Measurements from ENCODE around the gene MYH6. TPM values are rescaled to one million over a fixed set of nuclear protein-coding genes. Genes with fewer than 3 reads are reported as not detected.

The MYH6 gene
- total and polyA plus RNA-seq, 2 donors = 0.05 to 0.25 TPM

DNA sequence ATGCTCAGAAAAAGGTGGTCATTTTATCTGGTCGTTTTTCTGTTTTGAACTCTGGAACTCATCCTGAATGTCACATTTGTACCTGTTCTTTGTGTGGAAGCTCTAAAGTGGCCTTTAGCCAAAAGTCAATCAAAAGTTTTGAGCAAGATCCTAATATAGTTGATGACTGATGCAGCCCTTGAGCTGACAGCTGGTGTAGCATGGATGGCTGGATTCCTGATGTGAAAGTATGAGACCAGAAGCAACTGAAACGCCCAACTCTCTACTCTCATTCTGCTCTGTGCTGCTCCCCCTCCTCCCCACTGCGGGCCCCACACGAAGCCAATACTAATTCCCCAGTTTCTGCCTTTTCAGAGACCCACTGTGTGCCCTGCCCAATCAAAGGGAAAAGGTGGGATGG is 37.7 kb upstream of the MYH6 start:
- Histone ChIP-seq H3K27me3 (ENCODE audit: control insufficient read depth in 2 of 2, insufficient read depth in 1 of 2, low read length in 1 of 2) (peaks cover 0 to 4% of the 10 kb centered on the region in 2 donors), H3K4me3 (ENCODE audit: low read length in 2 of 2) (no peak overlapping the region), H3K36me3 (ENCODE audit: control insufficient read depth in 2 of 2, insufficient read depth in 2 of 2, low read length in 1 of 2) (no peaks in the 10 kb centered on the region), H3K4me1 (ENCODE audit: control insufficient read depth in 2 of 2, insufficient read depth in 2 of 2, low read length in 2 of 2) (peaks cover 0 to 2% of the 10 kb centered on the region in 2 donors), H3K27ac (ENCODE audit: low read depth in 1 of 2, low read length in 1 of 2) (no peak overlapping the region), H3K9me3 (ENCODE audit: control insufficient read depth in 2 of 2, insufficient read depth in 1 of 2, low read length in 1 of 2) (no peaks in the 10 kb centered on the region)
- DNase-seq (ENCODE audit: low read depth in 6 of 9, low spot score in 9 of 9) = no peak
- WGBS = 91% methylated on average over 4 of the region's 4 CpGs

DNA sequence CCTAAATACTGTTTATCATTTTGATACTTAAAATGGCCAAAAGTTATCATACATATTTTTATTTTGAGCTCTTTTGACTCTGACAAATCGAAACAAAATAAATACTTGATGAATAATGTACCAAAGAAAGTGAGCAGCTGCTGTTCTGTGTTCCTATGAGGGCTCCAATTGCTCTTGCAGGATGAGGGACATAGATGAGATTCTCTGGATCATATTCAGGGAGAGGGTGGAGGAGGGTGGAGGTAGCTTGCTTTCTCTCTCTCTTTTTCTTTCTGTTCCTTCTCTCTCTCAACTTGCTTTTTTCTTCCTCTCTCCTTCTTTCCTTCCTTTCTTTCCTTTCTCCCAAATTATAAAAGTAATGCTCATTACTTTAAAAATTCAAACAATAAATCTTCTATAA is 36.2 kb upstream of the MYH6 start:
- DNase-seq (ENCODE audit: low read depth in 6 of 9, low spot score in 9 of 9) = no peak
- no peak overlapping the region for H3K4me3 ChIP-seq (ENCODE audit: low read length in 2 of 2)
- no peaks in the 10 kb centered on the region for H3K9me3 ChIP-seq (ENCODE audit: control insufficient read depth in 2 of 2, insufficient read depth in 1 of 2, low read length in 1 of 2)
- WGBS = 91% methylated on average over 1 of the region's 1 CpG
- peaks cover 0 to 2% of the 10 kb centered on the region in 2 donors for H3K4me1 ChIP-seq (ENCODE audit: control insufficient read depth in 2 of 2, insufficient read depth in 2 of 2, low read length in 2 of 2)
- H3K27ac ChIP-seq (ENCODE audit: low read depth in 1 of 2, low read length in 1 of 2) = no peak overlapping the region
- H3K36me3 ChIP-seq (ENCODE audit: control insufficient read depth in 2 of 2, insufficient read depth in 2 of 2, low read length in 1 of 2) = no peaks in the 10 kb centered on the region
- peaks cover 0 to 4% of the 10 kb centered on the region in 2 donors for H3K27me3 ChIP-seq (ENCODE audit: control insufficient read depth in 2 of 2, insufficient read depth in 1 of 2, low read length in 1 of 2)

DNA sequence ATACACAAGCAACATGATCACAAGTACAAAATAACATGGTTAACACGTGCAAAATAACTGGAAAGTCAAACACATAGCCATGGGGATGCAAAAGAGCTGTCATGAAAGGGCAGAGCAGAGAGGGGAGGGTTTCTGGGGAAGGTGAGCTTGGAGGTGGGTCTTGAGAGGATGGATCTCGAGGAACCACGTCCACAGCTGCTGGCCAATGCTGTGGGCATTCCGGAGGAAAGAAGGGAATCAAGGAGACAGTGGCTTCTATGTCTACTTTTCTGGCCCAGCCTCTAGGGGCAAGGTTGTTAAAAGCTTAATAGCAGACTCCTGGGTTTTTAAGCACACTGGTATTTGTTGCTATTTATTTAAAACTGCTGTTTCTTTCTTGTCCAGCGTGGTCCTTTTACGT is 35.8 kb upstream of the MYH6 start:
- DNase-seq (ENCODE audit: low read depth in 6 of 9, low spot score in 9 of 9) = no peak
- Histone ChIP-seq H3K36me3 (ENCODE audit: control insufficient read depth in 2 of 2, insufficient read depth in 2 of 2, low read length in 1 of 2) (no peaks in the 10 kb centered on the region), H3K4me1 (ENCODE audit: control insufficient read depth in 2 of 2, insufficient read depth in 2 of 2, low read length in 2 of 2) (peaks cover 0 to 2% of the 10 kb centered on the region in 2 donors), H3K4me3 (ENCODE audit: low read length in 2 of 2) (no peak overlapping the region), H3K27ac (ENCODE audit: low read depth in 1 of 2, low read length in 1 of 2) (no peak overlapping the region), H3K9me3 (ENCODE audit: control insufficient read depth in 2 of 2, insufficient read depth in 1 of 2, low read length in 1 of 2) (no peaks in the 10 kb centered on the region), H3K27me3 (ENCODE audit: control insufficient read depth in 2 of 2, insufficient read depth in 1 of 2, low read length in 1 of 2) (peaks cover 0 to 4% of the 10 kb centered on the region in 2 donors)
- WGBS = 91% methylated on average over 6 of the region's 6 CpGs

DNA sequence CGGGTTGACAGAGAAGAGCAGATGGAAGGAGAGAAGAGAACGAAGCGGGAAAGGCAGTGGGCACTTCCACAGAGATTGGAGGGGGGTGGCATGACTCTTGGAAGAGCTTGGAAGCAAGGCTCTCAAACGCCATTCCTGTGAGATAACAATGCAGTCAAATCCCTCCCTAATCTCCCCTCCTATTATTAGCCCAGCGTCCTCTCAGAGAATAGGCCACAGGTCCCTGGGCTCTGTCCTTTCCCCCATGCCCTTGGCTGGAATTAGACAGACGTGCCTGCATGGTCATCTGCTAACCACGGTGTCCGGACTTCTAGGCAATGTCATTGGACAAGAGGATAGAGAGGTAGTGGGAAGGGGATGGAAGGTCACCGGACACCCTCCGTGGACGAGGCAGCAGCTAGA is 35.3 kb upstream of the MYH6 start:
- no peak overlapping the region for H3K4me3 ChIP-seq (ENCODE audit: low read length in 2 of 2)
- DNase-seq (ENCODE audit: low read depth in 6 of 9, low spot score in 9 of 9) = no peak
- H3K4me1 ChIP-seq (ENCODE audit: control insufficient read depth in 2 of 2, insufficient read depth in 2 of 2, low read length in 2 of 2) = peaks cover 0 to 6% of the 10 kb centered on the region in 2 donors
- H3K27me3 ChIP-seq (ENCODE audit: control insufficient read depth in 2 of 2, insufficient read depth in 1 of 2, low read length in 1 of 2) = peaks cover 0 to 4% of the 10 kb centered on the region in 2 donors
- H3K9me3 ChIP-seq (ENCODE audit: control insufficient read depth in 2 of 2, insufficient read depth in 1 of 2, low read length in 1 of 2) = no peaks in the 10 kb centered on the region
- no peak overlapping the region for H3K27ac ChIP-seq (ENCODE audit: low read depth in 1 of 2, low read length in 1 of 2)
- no peaks in the 10 kb centered on the region for H3K36me3 ChIP-seq (ENCODE audit: control insufficient read depth in 2 of 2, insufficient read depth in 2 of 2, low read length in 1 of 2)
- 94% methylated on average over 11 of the region's 11 CpGs for WGBS

DNA sequence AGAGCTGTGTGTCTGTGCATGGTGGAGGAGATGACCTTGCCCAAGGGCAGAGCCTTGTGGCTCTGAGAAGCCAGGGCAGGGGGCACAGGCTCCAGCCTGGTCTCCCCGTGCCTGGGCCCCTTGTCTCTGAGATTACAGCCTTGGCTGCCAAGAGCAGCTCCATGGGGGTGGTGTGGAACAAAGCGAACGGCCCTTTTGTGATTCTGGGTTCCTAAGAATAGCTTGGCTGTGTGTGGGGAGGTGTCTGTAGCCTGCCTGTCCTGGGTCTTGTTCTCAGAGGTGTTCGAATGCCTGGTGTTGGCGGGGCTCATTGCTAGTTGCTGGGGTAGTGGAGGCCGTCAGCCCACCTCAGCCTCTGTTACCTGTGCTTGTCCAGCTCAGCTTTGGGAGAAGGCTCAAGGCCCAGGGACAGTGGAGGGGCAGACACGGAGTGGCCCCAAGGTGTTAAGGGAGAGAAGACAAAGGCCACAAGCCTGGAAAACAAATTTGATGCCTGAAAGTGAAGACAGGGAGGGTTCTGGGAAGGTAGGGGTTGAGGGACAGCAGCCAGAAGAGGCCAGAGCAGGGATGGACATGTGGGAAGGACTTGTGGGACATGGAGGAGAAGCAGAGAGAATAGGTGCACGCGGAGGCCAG is 34.8 kb upstream of the MYH6 start:
- no peak overlapping the region for H3K4me3 ChIP-seq (ENCODE audit: low read length in 2 of 2)
- 92% methylated on average over 9 of the region's 9 CpGs for WGBS
- peaks cover 0 to 8% of the 10 kb centered on the region in 2 donors for H3K4me1 ChIP-seq (ENCODE audit: control insufficient read depth in 2 of 2, insufficient read depth in 2 of 2, low read length in 2 of 2)
- peaks cover 0 to 4% of the 10 kb centered on the region in 2 donors for H3K27me3 ChIP-seq (ENCODE audit: control insufficient read depth in 2 of 2, insufficient read depth in 1 of 2, low read length in 1 of 2)
- no peaks in the 10 kb centered on the region for H3K36me3 ChIP-seq (ENCODE audit: control insufficient read depth in 2 of 2, insufficient read depth in 2 of 2, low read length in 1 of 2)
- no peaks in the 10 kb centered on the region for H3K9me3 ChIP-seq (ENCODE audit: control insufficient read depth in 2 of 2, insufficient read depth in 1 of 2, low read length in 1 of 2)
- H3K27ac ChIP-seq (ENCODE audit: low read depth in 1 of 2, low read length in 1 of 2) = no peak overlapping the region
- DNase-seq (ENCODE audit: low read depth in 6 of 9, low spot score in 9 of 9) = no peak

DNA sequence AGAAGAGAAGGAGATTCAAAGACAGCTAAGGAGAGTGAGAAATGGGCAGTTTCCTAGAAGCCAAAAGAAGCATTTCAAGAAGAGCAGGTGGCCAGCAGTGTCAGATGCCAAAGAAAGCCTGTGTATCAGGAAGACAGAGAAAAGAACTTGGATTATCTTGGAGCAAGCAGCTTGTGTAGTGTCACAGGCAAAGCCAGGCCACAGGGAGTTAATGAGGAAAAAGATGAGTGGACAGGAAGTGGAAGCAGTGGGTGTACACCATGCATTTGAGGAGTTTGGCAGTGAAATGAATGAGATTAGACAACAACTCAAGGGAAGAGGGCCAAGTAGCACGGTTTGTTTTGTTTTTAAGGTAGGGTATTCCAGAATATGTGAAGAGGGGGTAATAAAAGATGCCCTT is 33.0 kb upstream of the MYH6 start:
- Histone ChIP-seq H3K9me3 (ENCODE audit: control insufficient read depth in 2 of 2, insufficient read depth in 1 of 2, low read length in 1 of 2) (no peaks in the 10 kb centered on the region), H3K27me3 (ENCODE audit: control insufficient read depth in 2 of 2, insufficient read depth in 1 of 2, low read length in 1 of 2) (peaks cover 0 to 4% of the 10 kb centered on the region in 2 donors), H3K27ac (ENCODE audit: low read depth in 1 of 2, low read length in 1 of 2) (no peak overlapping the region), H3K4me1 (ENCODE audit: control insufficient read depth in 2 of 2, insufficient read depth in 2 of 2, low read length in 2 of 2) (peaks cover 0 to 10% of the 10 kb centered on the region in 2 donors), H3K4me3 (ENCODE audit: low read length in 2 of 2) (no peak overlapping the region), H3K36me3 (ENCODE audit: control insufficient read depth in 2 of 2, insufficient read depth in 2 of 2, low read length in 1 of 2) (no peaks in the 10 kb centered on the region)
- 86% methylated on average over 1 of the region's 1 CpG for WGBS
- DNase-seq (ENCODE audit: low read depth in 6 of 9, low spot score in 9 of 9) = no peak

DNA sequence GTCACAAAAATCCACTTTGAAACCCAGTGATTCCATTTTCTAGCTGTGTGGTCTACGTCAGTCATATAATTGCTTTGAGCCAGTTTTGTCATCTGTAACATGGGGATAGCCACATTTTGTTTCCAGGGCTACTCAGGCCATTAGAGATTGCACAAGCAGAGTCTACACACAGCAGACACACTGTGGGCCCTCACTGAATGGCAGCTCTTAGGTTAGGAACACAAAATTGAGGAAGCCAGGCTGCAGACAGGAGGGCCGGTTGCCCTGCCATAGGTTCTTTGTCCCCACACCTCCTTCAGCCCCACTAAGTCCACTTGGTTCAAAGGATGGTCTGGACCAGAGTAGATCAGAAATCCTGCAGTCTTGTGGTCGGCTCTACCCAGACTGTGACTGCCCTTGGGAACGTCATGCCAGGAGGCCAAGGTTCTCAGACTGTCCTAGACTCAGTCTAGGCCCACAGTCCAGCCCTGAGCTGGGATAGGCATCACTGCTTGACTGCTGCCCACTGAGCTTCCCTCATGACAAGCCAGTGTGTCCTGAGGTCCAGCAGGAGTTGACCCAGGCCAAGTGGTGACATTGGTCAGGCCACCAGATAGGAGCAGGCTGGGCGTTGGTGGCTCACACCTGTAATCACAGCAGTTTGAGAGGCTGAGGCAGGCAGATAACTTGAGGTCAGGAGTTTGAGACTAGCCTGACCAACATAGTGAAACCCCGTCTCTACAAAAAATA is 31.2 kb upstream of the MYH6 start:
- 93% methylated on average over 6 of the region's 6 CpGs for WGBS
- DNase-seq (ENCODE audit: low read depth in 6 of 9, low spot score in 9 of 9) = no peak
- H3K4me3 ChIP-seq (ENCODE audit: low read length in 2 of 2) = no peak overlapping the region
- H3K36me3 ChIP-seq (ENCODE audit: control insufficient read depth in 2 of 2, insufficient read depth in 2 of 2, low read length in 1 of 2) = no peaks in the 10 kb centered on the region
- no peaks in the 10 kb centered on the region for H3K9me3 ChIP-seq (ENCODE audit: control insufficient read depth in 2 of 2, insufficient read depth in 1 of 2, low read length in 1 of 2)
- peaks cover 0 to 4% of the 10 kb centered on the region in 2 donors for H3K27me3 ChIP-seq (ENCODE audit: control insufficient read depth in 2 of 2, insufficient read depth in 1 of 2, low read length in 1 of 2)
- no peak overlapping the region for H3K27ac ChIP-seq (ENCODE audit: low read depth in 1 of 2, low read length in 1 of 2)
- peaks cover 0 to 10% of the 10 kb centered on the region in 2 donors for H3K4me1 ChIP-seq (ENCODE audit: control insufficient read depth in 2 of 2, insufficient read depth in 2 of 2, low read length in 2 of 2)

DNA sequence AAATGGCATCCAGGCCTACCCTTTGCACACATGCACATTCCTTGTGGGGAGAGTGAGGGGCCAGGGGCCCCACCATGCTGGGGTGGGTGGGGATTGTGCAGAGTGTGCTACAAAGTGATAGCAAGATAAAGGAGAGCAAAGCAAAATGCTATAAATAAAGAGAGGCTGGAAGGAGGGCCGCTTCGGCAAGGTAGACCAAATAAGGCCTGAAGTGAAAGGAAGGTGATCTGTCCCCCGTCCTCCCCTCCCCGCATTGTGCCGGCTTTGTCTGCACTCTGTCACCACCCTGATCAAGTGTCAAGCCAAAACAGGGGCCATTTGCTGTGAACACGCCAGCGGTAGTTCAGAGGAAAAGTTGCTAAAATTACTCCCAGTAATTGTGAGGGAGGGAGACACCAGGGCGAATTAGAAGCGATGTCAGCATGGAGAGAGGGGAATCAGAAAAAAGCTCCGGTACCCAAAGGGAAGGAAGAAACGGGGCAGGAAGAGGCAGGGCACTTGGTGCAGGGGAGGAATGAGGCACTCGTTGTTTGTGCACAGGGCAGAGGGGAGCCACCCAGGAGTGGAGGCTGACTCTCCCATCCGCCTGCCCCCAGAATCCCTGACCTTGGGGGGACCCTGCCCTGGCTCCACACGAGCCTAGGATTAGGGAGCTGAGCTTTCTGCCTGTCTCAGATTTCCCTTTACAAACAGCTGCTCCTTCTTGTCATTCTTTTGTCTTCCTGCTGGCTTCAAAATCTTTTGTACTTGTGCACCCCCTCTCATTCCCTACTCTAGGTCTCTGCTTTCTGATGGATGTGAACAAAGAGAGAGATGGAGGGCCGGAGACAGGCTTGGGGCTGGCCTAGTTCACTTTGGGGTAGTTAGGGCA is 30.3 kb upstream of the MYH6 start:
- Histone ChIP-seq H3K36me3 (ENCODE audit: control insufficient read depth in 2 of 2, insufficient read depth in 2 of 2, low read length in 1 of 2) (no peaks in the 10 kb centered on the region), H3K4me1 (ENCODE audit: control insufficient read depth in 2 of 2, insufficient read depth in 2 of 2, low read length in 2 of 2) (peaks cover 0 to 10% of the 10 kb centered on the region in 2 donors), H3K9me3 (ENCODE audit: control insufficient read depth in 2 of 2, insufficient read depth in 1 of 2, low read length in 1 of 2) (no peaks in the 10 kb centered on the region), H3K4me3 (ENCODE audit: low read length in 2 of 2) (no peak overlapping the region), H3K27ac (ENCODE audit: low read depth in 1 of 2, low read length in 1 of 2) (no peak overlapping the region), H3K27me3 (ENCODE audit: control insufficient read depth in 2 of 2, insufficient read depth in 1 of 2, low read length in 1 of 2) (peaks cover 0 to 2% of the 10 kb centered on the region in 2 donors)
- 72% methylated on average over 15 of the region's 15 CpGs for WGBS
- DNase-seq (ENCODE audit: low read depth in 6 of 9, low spot score in 9 of 9) = no peak
